GOT3 (cell line): Measurements from ENCODE around the gene COMMD3.

Experiments used
- DNase-seq: peaks from one replicate; lab custom pipeline; 2025; ENCODE audit warnings: mixed read lengths; lab: John Stamatoyannopoulos, UW

Gene COMMD3

GRCh38 chr10:22319980-22320558 is 3.9 kb downstream of the COMMD3 start:
- no peak for DNase-seq

DNA sequence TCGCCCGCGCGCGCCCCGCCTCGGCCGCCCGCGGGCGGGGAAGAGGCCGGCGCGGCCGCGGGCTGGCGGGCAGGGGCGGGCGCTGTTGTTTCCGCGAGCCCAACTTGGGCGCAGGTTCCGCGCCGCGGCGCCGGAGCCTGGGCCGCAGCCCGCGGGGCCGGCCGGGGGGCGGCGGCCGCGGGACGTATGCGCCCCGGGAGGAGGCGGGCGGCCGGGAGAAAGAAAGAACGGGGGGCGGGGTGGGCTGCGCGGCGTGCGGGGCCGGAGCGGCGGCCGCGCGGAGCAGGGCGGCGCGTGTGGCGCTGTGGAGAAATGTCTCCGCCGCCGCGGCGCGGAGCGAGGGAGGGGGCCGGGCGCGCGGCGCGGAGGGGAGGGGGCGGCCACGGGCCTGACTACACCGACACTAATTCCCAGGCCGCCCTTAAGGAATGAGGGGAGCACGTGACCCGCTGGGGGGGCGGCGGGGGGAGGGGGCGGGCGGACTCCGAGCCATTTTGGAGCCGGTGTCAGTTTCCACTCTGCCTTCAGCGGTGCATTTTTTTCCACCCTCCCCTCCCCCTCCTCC is 4.5 kb downstream of the COMMD3 start, which contains the start of gene BMI1:
Gene BMI1 (plus strand): TSS at position 509 of the 565 bp plus-strand sequence. CDS start 5,351 bp downstream, outside the sequence.
- DNase-seq: no peak

DNA sequence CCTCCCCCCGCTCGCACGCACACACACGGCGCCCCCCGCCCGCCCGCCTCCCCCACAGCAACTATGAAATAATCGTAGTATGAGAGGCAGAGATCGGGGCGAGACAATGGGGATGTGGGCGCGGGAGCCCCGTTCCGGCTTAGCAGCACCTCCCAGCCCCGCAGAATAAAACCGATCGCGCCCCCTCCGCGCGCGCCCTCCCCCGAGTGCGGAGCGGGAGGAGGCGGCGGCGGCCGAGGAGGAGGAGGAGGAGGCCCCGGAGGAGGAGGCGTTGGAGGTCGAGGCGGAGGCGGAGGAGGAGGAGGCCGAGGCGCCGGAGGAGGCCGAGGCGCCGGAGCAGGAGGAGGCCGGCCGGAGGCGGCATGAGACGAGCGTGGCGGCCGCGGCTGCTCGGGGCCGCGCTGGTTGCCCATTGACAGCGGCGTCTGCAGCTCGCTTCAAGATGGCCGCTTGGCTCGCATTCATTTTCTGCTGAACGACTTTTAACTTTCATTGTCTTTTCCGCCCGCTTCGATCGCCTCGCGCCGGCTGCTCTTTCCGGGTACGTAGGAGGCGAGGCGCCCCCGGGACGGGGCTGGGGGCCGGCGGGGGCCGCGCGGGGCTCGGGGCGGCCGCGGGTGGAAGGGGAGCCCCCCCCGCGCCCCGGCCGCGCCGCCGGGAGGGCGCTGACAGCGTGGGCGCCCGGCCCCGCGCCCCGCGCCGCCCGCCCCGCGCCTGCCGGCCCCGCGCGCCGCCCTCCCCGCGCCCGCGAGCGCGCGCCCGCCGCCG is 5.2 kb downstream of the COMMD3 start:
- DNase-seq: no peak

GRCh38 chr10:22321924-22322640 is 5.9 kb downstream of the COMMD3 start:
- no peak for DNase-seq

DNA sequence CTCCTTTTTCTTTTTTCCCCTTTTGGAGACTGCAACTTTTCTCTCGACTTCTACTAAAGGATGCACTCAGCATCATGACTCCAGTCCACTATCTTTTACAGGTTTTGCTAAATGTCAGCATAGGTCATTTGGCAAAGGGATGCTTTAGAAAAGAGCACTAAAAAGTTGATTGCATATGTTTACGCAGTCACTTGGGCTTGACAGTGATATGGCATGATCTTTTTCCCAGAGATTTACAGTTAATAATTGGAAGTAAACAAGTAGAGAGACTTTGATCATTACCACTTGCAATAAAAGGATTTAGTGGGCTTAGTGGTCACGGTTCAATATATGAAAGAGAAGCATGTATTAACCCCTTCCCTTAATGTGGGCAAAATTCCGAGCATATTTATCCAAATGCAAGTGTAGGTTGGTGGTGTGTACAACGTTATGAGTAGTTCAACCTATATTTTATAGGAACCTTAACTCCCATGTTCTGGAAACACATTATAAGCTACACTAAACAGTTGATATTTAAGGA is 6.5 kb downstream of the COMMD3 start:
- DNase-seq: no peak

DNA sequence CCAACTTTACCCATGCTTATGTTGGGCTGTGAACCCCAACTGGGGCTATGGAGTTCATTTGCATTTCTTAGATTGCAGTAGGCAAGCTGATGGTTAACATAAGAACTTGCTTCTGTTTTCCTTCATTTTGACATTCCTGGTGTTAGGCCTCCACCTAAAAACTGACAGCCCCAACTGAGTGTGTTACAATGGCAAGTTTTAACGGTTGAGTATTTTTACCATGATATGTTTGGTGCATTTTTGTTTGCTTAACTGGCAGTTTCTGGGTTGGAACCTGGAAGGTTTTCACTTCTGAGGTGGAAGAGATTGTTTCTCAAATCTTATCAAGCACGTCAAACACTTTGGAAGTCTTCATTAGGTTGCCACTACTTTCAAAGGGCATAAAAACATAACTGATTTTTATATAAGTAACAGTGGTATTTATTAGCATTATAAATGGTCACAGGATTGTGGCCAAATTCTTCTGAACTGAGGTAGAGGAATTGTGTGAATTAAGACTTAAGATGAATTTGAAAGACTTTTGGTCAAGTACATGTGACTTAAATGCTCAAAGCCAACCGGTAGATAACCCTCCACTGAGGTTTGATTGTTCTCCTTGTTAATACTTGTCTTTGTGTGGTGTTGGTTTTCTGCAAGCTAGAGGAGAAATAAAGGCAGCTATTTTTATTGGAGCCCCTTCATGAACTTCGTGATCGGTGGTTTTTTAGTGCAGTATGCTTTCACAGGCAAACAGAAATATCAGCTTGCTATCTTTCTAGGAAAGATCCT is 7.5 kb downstream of the COMMD3 start:
- no peak for DNase-seq

DNA sequence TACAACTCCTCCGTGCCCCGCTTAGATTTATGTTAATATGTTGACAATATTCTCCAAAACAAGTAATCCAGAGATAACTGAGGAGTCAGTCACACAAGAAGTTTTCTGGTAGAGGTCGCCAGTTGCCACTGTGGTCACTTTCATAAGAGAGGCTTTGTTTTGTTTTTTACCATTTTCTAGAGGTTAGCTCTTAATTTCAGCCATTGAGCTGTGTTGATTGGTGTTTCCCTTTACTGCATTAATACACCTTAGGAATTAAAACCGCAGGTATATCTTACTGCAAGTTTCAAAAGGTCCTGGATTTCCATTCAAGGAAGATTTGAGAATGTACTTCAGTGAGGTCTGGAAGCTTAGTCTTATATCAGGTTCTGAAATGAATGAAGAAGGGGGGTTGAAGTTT is 8.2 kb downstream of the COMMD3 start:
- DNase-seq: no peak

GRCh38 chr10:22324893-22325271 is 8.7 kb downstream of the COMMD3 start:
- DNase-seq: no peak

GRCh38 chr10:22325272-22326144 is 9.3 kb downstream of the COMMD3 start:
- DNase-seq: peak; percentile 30

DNA sequence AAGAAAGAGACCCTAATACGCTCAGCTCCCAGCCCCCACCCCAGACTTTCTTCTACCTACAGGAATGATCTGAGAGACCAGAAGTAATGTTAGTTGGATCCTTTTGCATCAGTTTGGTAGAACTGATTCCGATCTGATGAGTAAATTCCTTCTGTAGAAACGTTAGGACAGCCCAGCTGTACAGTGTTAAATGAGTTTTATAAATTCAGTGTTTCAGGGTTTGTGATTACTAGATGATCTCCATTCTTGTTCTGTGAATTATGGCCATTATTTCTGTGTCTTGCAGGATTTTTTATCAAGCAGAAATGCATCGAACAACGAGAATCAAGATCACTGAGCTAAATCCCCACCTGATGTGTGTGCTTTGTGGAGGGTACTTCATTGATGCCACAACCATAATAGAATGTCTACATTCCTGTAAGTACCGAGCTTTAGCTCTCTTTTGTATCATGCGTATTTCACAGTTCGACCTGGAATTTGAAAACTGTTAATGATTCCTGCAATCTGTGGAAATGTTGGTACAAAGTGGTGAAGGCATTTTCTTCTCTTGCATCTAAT is 10.0 kb downstream of the COMMD3 start:
- DNase-seq: no peak

- no peak for DNase-seq
Measured at GRCh38 chr10:22329150-22329549, 13.0 kb downstream of the COMMD3 start.

DNA sequence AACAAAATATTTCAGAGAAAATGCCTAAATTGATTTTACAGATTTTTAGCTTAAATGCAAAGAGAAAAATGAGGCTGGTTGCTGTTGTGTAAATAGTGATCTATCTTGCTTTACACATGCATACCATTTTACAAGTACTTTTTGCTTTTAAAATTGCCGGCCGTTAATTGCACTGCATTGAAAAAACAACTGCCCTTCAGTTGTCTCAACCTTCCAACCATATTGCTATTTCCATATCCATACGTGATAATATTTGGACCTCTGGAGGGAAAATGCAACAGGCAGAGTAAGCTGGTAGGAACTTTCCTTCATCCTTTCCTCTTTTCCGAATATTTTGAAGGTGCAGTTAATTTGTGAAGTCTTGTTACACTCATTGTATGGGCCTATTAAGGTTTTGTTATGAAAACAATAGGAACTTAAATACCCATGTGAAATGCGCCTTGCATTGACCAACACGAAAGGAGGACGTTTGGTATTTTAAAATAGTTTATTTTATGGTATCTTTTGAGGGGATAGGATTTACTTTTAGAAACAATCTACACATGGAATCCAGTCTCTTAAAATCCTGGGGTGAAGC is 16.0 kb downstream of the COMMD3 start:
- DNase-seq: no peak

- no peak for DNase-seq
Measured at GRCh38 chr10:22333167-22333974, 17.2 kb downstream of the COMMD3 start.

GRCh38 chr10:22333975-22334282 is 17.7 kb downstream of the COMMD3 start:
- no peak for DNase-seq

DNA sequence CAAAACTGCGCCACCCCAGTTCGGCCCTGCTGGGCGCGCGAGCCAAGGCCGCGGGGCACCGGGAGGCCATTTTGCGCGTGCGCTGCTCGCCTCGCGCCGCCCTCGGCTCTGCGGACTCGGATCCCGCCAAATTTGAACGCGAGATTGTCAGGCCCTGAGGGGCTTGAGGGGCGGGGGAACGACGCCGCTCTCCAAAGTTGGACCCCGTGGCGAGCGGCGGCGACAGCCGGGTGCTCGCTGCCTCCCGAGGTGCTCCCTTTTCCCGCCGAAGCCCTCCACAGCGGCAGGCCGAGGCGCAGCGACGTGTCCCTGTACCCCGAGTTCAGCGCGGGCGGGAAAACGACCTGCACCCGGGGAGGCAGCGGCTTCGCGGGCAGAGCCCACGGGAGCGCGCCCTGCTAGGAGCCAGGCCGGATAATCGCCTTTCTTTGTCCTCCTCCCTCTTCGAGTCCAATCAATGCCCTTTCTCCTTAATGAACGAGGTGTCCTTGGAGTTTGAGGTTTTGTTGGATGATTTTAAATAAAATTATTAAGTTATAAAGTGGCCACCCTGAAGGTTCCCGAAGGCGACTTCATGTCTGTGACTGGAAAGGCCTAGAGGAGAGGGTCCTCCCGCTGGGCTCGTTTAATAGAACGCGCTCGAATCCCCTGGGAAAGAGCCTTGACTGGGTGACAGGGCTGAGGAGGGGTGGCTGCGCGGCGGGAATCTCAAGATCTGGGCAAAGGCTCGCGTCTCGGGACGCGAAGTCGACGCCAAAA is 18.4 kb downstream of the COMMD3 start:
- no peak for DNase-seq

- no peak for DNase-seq
Measured at GRCh38 chr10:22335173-22335933, 19.2 kb downstream of the COMMD3 start.

- no peak for DNase-seq
Measured at GRCh38 chr10:22338185-22338900, 22.2 kb downstream of the COMMD3 start.
